Lung (tissue), 12 donors: ENCODE results near the gene MAP3K1. TPM values are rescaled to one million over a fixed set of nuclear protein-coding genes. Genes with fewer than 3 reads are reported as not detected.
A peak's percentile ranks its signal among the peaks of the same experiment; 100 is the strongest.

Experiments
- ATAC-seq: fragments of 200-7000 bp; cut with Tn5 transposase; one replicate; pipeline ENCODE4 v1.9.1; 2020; ENCODE audit warnings: moderate number of reproducible peaks; ENCODE audit not compliant: insufficient read depth, low FRiP score
- DNase-seq, 3 donors: peaks; one replicate each; pipeline ENCODE4 v3.0.0-alpha.2; 2013 to 2017
- H3K27ac ChIP-seq, 2 donors: one replicate each; pipeline ENCODE4 v1.5.1; 2013; ENCODE audit warnings: mild to moderate bottlenecking in 2 of 2, moderate library complexity in 2 of 2, control low read depth in 1 of 2, inconsistent platforms in 1 of 2, low read depth in 1 of 2, low read length in 1 of 2
- H3K27me3 ChIP-seq, 3 donors: one replicate each; pipeline ENCODE4 v1.5.1; 2013; ENCODE audit warnings: low read length in 2 of 3; ENCODE audit not compliant: control insufficient read depth in 3 of 3, insufficient read depth in 3 of 3
- H3K36me3 ChIP-seq, 4 donors: one replicate each; pipeline ENCODE4 v1.5.1; 2013; ENCODE audit warnings: low read length in 4 of 4, mild to moderate bottlenecking in 1 of 4, moderate library complexity in 1 of 4; ENCODE audit not compliant: control insufficient read depth in 4 of 4, insufficient read depth in 4 of 4
- H3K4me1 ChIP-seq, 5 donors: one replicate each; pipeline ENCODE4 v1.5.1; 2013; ENCODE audit warnings: low read length in 5 of 5, mild to moderate bottlenecking in 2 of 5, moderate library complexity in 1 of 5; ENCODE audit not compliant: control insufficient read depth in 5 of 5, insufficient read depth in 5 of 5
- H3K4me3 ChIP-seq: one replicate; pipeline ENCODE4 v1.5.1; 2013; ENCODE audit warnings: mild to moderate bottlenecking, control low read depth, moderate library complexity
- H3K9ac ChIP-seq, 2 donors: one replicate each; pipeline ENCODE4 v1.5.1; 2013; ENCODE audit warnings: low read length in 2 of 2, control low read depth in 1 of 2; ENCODE audit not compliant: insufficient read depth in 1 of 2
- H3K9me3 ChIP-seq, 4 donors: one replicate each; pipeline ENCODE4 v1.5.1; 2013; ENCODE audit warnings: low read length in 3 of 4, mild to moderate bottlenecking in 1 of 4, moderate library complexity in 1 of 4; ENCODE audit not compliant: control insufficient read depth in 4 of 4, insufficient read depth in 3 of 4
- WGBS, 2 donors: extraction: QIAGEN DNeasy Blood & Tissue Kit; methylation state at CpG; one replicate each; pipeline ENCODE4 v1.1.7; 2013; 5-methylcytosine and 5-hydroxymethylcytosine counted together
- polyA plus RNA-seq, 2 donors: library from polyadenylated mRNA; stranded (reverse); fragments of 200-250 nt; gene quantifications; one replicate each; pipeline ENCODE4 v1.2.1, GENCODE V29; 2013
- total RNA-seq, 2 donors: library from RNA; depleted of rRNA in 1 of 2; stranded (reverse); fragments of >200 nt in 1 of 2; gene quantifications; one replicate each; pipeline ENCODE4 v1.2.1, GENCODE V29; 2014 to 2021
- TF ChIP-seq, protein P1 (sequence below): IDR thresholded peaks from 2 replicates; pipeline ENCODE4 v1.5.1; 2012; ENCODE audit warnings: mild to moderate bottlenecking; ENCODE audit errors: control extremely low read depth, extremely low read depth
- donor health status: control.
- donor health status: control.
- donor health status: Bipolar disorder and iron deficiency.
- donor health status: healthy.
- donor health status: DM: yes; HTN: yes; CAD: no.

The MAP3K1 gene
- total and polyA plus RNA-seq, 4 donors: 7.7 to 55.2 (median 16.0) TPM

DNA sequence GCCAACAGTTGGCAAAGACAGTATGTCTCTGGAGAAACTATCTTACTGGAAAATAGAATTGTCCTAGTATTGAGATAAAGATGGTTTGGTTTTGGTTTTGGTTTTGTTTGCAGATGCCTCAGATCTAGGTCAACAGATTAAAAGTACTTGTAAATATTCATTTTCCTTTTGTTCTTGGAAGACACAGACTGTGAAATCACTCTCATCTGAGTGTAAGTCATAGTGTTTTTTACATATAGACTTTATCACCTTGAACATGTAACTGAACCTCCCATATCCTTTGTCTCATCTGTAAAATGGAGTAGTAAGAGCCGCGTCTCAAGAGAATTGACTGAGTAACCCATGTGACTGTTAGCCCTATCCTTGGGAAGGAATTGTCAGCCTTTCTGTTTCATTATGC, 34.3 kb downstream of the MAP3K1 start:
- Histone ChIP-seq H3K36me3 (peaks cover 0 to 3% (median 2%) of the 10 kb centered on the region in 4 donors), H3K27ac (no peak overlapping the region), H3K9ac (no peak overlapping the region), H3K9me3 (peaks cover 0 to 2% (median 0%) of the 10 kb centered on the region in 4 donors), H3K4me1 (peaks cover 10 to 68% (median 28%) of the 10 kb centered on the region in 5 donors), H3K4me3 (no peak overlapping the region), H3K27me3 (no peaks in the 10 kb centered on the region)
- ATAC-seq: no peak
- 85 to 86% methylated on average over 2 of the region's 2 CpGs for WGBS, 2 donors
- TF ChIP-seq, protein P1, sequence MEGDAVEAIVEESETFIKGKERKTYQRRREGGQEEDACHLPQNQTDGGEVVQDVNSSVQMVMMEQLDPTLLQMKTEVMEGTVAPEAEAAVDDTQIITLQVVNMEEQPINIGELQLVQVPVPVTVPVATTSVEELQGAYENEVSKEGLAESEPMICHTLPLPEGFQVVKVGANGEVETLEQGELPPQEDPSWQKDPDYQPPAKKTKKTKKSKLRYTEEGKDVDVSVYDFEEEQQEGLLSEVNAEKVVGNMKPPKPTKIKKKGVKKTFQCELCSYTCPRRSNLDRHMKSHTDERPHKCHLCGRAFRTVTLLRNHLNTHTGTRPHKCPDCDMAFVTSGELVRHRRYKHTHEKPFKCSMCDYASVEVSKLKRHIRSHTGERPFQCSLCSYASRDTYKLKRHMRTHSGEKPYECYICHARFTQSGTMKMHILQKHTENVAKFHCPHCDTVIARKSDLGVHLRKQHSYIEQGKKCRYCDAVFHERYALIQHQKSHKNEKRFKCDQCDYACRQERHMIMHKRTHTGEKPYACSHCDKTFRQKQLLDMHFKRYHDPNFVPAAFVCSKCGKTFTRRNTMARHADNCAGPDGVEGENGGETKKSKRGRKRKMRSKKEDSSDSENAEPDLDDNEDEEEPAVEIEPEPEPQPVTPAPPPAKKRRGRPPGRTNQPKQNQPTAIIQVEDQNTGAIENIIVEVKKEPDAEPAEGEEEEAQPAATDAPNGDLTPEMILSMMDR: no peak
- no peak for DNase-seq

DNA sequence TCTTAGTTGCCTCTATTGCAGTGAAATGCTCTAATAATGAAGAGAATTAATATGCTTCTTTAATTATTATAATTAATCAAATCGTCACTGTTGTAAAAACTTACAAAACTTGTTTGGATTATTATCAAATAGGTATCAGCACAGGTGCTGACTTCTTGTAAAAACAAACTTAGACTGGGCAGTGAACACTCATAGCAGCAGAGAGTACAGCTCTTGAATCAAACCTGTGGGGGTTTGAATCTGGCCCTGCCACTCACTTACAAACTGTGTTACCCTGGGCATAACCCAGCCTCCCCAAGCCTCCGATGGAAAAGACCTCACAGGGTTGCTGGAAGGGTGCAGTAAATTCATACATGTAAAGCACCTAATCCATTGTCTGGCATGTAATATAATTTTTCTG, 35.1 kb downstream of the MAP3K1 start:
- ATAC-seq (no peak), DNase-seq (no peak)
- Histone ChIP-seq H3K27ac (no peak overlapping the region), H3K4me3 (no peak overlapping the region), H3K9ac (no peak overlapping the region), H3K27me3 (no peaks in the 10 kb centered on the region), H3K9me3 (peaks cover 0 to 2% (median 0%) of the 10 kb centered on the region in 4 donors), H3K36me3 (peaks cover 0 to 2% (median under 1%) of the 10 kb centered on the region in 4 donors), H3K4me1 (peaks cover 8 to 71% (median 31%) of the 10 kb centered on the region in 5 donors)
- WGBS, 2 donors: 60 to 68% methylated on average over 2 of the region's 2 CpGs
- TF ChIP-seq, protein P1: no peak

DNA sequence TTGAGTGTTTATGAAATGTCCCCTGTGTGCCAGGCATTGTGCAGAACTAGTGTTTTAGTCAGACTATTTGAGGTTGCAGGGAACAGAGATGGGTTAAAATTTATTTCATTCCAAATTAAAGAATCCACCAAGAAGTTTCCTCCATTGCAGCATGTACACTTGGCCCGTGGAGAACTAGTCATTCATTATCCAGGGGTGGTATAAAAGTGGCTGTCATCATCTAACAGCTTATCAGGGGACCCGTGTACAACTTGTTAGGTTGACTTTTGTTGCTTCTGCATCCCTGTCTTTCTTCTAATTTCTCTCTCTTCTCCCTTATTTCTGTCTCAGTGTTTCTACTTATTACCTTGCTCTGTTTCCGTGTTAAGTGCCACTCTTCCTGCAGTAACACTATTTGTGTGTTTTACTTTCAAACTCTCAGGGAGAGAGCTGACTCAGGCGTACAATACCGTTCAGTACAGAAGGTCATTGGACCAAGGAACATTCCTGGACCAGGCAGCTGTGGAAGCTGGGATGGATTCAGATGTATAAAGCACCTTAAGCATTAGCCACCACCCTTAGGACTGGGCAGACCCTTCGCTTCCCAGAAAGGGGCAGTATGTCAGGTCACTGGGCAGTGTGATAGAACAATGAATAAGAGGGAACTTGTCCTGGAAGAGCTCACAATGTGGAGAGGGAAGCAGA, 36.1 kb downstream of the MAP3K1 start:
- Histone ChIP-seq H3K36me3 (peaks cover 0 to 1% (median 0%) of the 10 kb centered on the region in 4 donors), H3K4me1 (peaks cover 8 to 71% (median 27%) of the 10 kb centered on the region in 5 donors), H3K27ac (peak overlapping the region in 1 of 2 donors; percentile 72), H3K9ac (peak overlapping the region in 1 of 2 donors; percentile 1), H3K27me3 (no peaks in the 10 kb centered on the region), H3K9me3 (peaks cover 0 to 2% (median 0%) of the 10 kb centered on the region in 4 donors), H3K4me3 (no peak overlapping the region)
- DNase-seq: no peak
- peak; percentile 59 for ATAC-seq
- 40 to 61% methylated on average over 6 of the region's 6 CpGs for WGBS, 2 donors
- TF ChIP-seq, protein P1: no peak
